Sigmoid colon (tissue), 7 donors: ENCODE data around the gene R3HDM2. TPM values are rescaled to one million over a fixed set of nuclear protein-coding genes. Genes with fewer than 3 reads are reported as not detected.
"Not testable (repeated sequence)": the region's sequence is repeated elsewhere in the genome, so short reads cannot be mapped to it uniquely, and the experiment has no call there.

Experiments
- DNase-seq: peaks from one replicate; pipeline ENCODE4 v3.0.0-alpha.2; 2019
- H3K27ac ChIP-seq, 4 donors: fragments of 200-600 bp; sonication (generic); one replicate each; pipeline ENCODE4 v1.5.1; 2016 to 2019; ENCODE audit warnings: mild to moderate bottlenecking in 1 of 4
- H3K27me3 ChIP-seq, 3 donors: fragments of 200-600 bp; sonication (generic); one replicate each; pipeline ENCODE4 v1.5.1; 2019; ENCODE audit warnings: mild to moderate bottlenecking in 1 of 3
- H3K36me3 ChIP-seq, 4 donors: fragments of 200-600 bp; sonication (generic); one replicate each; pipeline ENCODE4 v1.5.1; 2016 to 2019
- H3K4me1 ChIP-seq, 4 donors: fragments of 200-600 bp; sonication (generic); one replicate each; pipeline ENCODE4 v1.5.1; 2017 to 2019
- H3K4me3 ChIP-seq, 4 donors: fragments of 200-600 bp; sonication (generic); one replicate each; pipeline ENCODE4 v1.5.1; 2017 to 2019; ENCODE audit warnings: mild to moderate bottlenecking in 2 of 4, moderate library complexity in 1 of 4
- H3K9me3 ChIP-seq, 4 donors: fragments of 200-600 bp in 3 of 4; sonication (generic) in 3 of 4; one replicate each; pipeline versions ENCODE4 v1.5.1 to v1.6.1; 2013 to 2019
- EP300 ChIP-seq, 4 donors: sonication (generic); formaldehyde crosslinking; IDR thresholded peaks; one replicate each; pipeline ENCODE4 v1.6.1; 2017; ENCODE audit warnings: antibody characterized with exemption in 4 of 4
- POLR2A ChIP-seq, 2 donors: fragments of 450-650 bp; IDR thresholded peaks; one replicate each; pipeline ENCODE4 v1.6.1; 2016; ENCODE audit warnings: antibody characterized with exemption in 2 of 2, mild to moderate bottlenecking in 2 of 2, moderate library complexity in 2 of 2
- POLR2AphosphoS5 ChIP-seq, 4 donors: sonication (generic); formaldehyde crosslinking; IDR thresholded peaks; one replicate each; pipeline ENCODE4 v1.6.1; 2017; ENCODE audit warnings: antibody characterized with exemption in 4 of 4
- WGBS, 2 donors: extraction: QIAGEN DNeasy Blood & Tissue Kit; methylation state at CpG; one replicate each; pipeline ENCODE4 v1.1.7; 2013; 5-methylcytosine and 5-hydroxymethylcytosine counted together
- intact Hi-C: fragments of 100-400 bp; cut with DNase I; formaldehyde crosslinking; loops from one replicate; pipeline ENCODE4 v1.15.1; 2023
- polyA plus RNA-seq, 3 donors: library from polyadenylated mRNA; stranded (reverse); fragments of 200-250 nt; gene quantifications; one replicate each; pipeline ENCODE4 v1.2.3, GENCODE V29; 2013
- total RNA-seq, 4 donors: library from RNA; depleted of rRNA; stranded (reverse); fragments of >200 nt; gene quantifications; one replicate each; pipeline ENCODE4 v1.1.0, GENCODE V29; 2016
- TF ChIP-seq, protein P1 (sequence below), 4 experiments: fragments of 450-650 bp in 3 of 4; fragments of 200-600 bp in 1 of 4; IDR thresholded peaks; one replicate each; pipeline ENCODE4 v1.5.1; 2016 to 2019; ENCODE audit warnings: antibody characterized with exemption in 4 of 4, mild to moderate bottlenecking in 3 of 4, moderate library complexity in 2 of 4
- donor health status: healthy with polysubstance abuse.
- donor health status: Bipolar disorder and iron deficiency.
- donor health status: healthy.

R3HDM2 gene
- total and polyA plus RNA-seq, 7 donors, result 10.9 to 37.7 (median 28.3) TPM

DNA sequence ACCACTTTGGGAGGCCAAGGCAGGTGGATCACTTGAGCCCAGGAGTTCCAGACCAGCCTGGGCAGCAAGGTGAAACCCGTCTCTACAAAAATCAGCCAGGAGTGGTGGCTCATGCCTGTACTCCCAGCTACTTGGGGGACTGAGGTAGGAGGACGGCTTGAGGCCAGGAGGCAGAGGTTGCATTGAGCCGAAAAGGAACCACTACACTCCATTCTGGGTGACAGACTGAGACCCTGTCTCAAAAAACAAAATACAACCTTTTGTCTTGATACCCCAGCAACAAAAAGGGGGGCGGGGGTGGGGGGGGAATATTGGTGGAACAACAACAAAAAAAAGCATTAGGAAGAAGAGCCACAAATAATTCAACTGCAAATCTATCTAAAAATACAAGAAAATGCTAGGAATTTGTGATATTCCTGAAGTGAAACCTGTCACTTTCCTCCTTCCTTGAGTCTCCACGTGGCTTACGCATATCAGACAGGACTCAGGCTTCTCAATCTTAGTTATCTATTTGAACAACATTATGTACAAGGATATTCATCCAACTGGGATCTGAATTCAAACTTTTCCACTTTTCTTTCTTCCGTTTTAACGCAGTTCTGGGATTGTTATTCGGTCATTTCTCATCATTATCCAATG is 1.3 kb downstream of the R3HDM2 start:
- Histone ChIP-seq H3K36me3 (peaks cover 0 to 7% (median 0%) of the 10 kb centered on the region in 4 donors), H3K27ac (peak overlapping the region; percentile 94 to 99 (median 97)), H3K9me3 (no peaks in the 10 kb centered on the region), H3K4me3 (peak overlapping the region; percentile 65 to 85 (median 84)), H3K27me3 (no peaks in the 10 kb centered on the region), H3K4me1 (peaks cover 0 to 18% (median 14%) of the 10 kb centered on the region in 4 donors)
- intact Hi-C loops, result loop anchor here (2.0 kb wide), 1 partner anchor 29 kb away; the partner anchor contains the start of gene GLI1
- TF ChIP-seq, protein P1, sequence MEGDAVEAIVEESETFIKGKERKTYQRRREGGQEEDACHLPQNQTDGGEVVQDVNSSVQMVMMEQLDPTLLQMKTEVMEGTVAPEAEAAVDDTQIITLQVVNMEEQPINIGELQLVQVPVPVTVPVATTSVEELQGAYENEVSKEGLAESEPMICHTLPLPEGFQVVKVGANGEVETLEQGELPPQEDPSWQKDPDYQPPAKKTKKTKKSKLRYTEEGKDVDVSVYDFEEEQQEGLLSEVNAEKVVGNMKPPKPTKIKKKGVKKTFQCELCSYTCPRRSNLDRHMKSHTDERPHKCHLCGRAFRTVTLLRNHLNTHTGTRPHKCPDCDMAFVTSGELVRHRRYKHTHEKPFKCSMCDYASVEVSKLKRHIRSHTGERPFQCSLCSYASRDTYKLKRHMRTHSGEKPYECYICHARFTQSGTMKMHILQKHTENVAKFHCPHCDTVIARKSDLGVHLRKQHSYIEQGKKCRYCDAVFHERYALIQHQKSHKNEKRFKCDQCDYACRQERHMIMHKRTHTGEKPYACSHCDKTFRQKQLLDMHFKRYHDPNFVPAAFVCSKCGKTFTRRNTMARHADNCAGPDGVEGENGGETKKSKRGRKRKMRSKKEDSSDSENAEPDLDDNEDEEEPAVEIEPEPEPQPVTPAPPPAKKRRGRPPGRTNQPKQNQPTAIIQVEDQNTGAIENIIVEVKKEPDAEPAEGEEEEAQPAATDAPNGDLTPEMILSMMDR (IDR thresholded peaks at IDR 0.05), result no peak
- TF ChIP-seq EP300 (IDR thresholded peaks at IDR 0.05) (no peak), POLR2AphosphoS5 (IDR thresholded peaks at IDR 0.05) (no peak), POLR2A (IDR thresholded peaks at IDR 0.05) (no peak)
- no peak for DNase-seq
- 22 to 37% methylated on average over 9 of the region's 9 CpGs for WGBS, 2 donors

DNA sequence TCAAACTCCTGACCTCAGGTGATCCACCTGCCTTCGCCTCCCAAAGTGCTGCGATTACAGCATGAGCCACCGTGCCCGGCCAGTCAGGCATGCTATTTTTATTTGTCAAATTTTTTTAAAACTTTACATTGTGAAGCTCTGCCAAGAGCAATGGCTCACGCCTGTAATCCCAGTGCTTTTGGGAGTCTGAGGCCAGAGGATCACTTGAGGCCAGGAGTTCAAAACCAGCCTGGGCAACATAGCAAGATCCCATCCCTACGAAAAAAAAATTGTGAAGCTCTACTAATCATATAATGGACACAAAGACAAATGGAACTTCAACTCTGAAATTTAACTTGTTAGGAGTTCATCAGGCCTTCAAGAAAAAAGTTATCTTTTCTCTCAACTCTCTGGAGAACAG is 1.9 kb downstream of the R3HDM2 start:
- Histone ChIP-seq H3K27me3 (no peaks in the 10 kb centered on the region), H3K27ac (peak overlapping the region; percentile 94 to 99 (median 97)), H3K4me1 (peaks cover 0 to 18% (median 14%) of the 10 kb centered on the region in 4 donors), H3K36me3 (peaks cover 0 to 7% (median 0%) of the 10 kb centered on the region in 4 donors), H3K4me3 (no peak overlapping the region), H3K9me3 (no peaks in the 10 kb centered on the region)
- WGBS, 2 donors, result 87 to 89% methylated on average over 6 of the region's 6 CpGs
- intact Hi-C loops, result no loop called here
- no peak for DNase-seq
- TF ChIP-seq EP300 (IDR thresholded peaks at IDR 0.05) (no peak), POLR2A (IDR thresholded peaks at IDR 0.05) (no peak), POLR2AphosphoS5 (IDR thresholded peaks at IDR 0.05) (no peak)
- TF ChIP-seq, protein P1 (IDR thresholded peaks at IDR 0.05), result no peak

- intact Hi-C loops, H3K36me3 ChIP-seq, H3K27me3 ChIP-seq, H3K9me3 ChIP-seq, H3K4me3 ChIP-seq, DNase-seq, H3K27ac ChIP-seq: not testable (repeated sequence)
- WGBS, 2 donors, result 96 to 97% methylated on average over 10 of the region's 10 CpGs
- H3K4me1 ChIP-seq, result peaks cover 0 to 18% (median 14%) of the 10 kb centered on the region in 4 donors
Observed at GRCh38 chr12:57426948-57427347, 3.9 kb downstream of the R3HDM2 start.

- Histone ChIP-seq H3K27me3 (no peaks in the 10 kb centered on the region), H3K4me1 (peaks cover 0 to 3% (median 0%) of the 10 kb centered on the region in 4 donors), H3K9me3 (no peaks in the 10 kb centered on the region), H3K36me3 (peaks cover 0 to 2% (median 0%) of the 10 kb centered on the region in 4 donors), H3K27ac (no peak overlapping the region), H3K4me3 (no peak overlapping the region)
- no peak for TF ChIP-seq POLR2AphosphoS5 (IDR thresholded peaks at IDR 0.05)
- TF ChIP-seq EP300 (IDR thresholded peaks at IDR 0.05), result no peak
- TF ChIP-seq, protein P1 (IDR thresholded peaks at IDR 0.05), result no peak
- DNase-seq, result no peak
- intact Hi-C loops, result no loop called here
- 94 to 96% methylated on average over 5 of the region's 5 CpGs for WGBS, 2 donors
Observed at GRCh38 chr12:57420482-57420881, 10.4 kb downstream of the R3HDM2 start.

- Histone ChIP-seq H3K36me3 (no peaks in the 10 kb centered on the region), H3K4me3 (no peak overlapping the region), H3K27me3 (no peaks in the 10 kb centered on the region), H3K9me3 (no peaks in the 10 kb centered on the region), H3K4me1 (peaks cover 0 to 3% (median 0%) of the 10 kb centered on the region in 4 donors), H3K27ac (no peak overlapping the region)
- DNase-seq, result no peak
- no peak for TF ChIP-seq POLR2A (IDR thresholded peaks at IDR 0.05)
- no peak for TF ChIP-seq POLR2AphosphoS5 (IDR thresholded peaks at IDR 0.05)
- intact Hi-C loops, result no loop called here
- WGBS, 2 donors, result 95 to 98% methylated on average over 2 of the region's 2 CpGs
Observed at GRCh38 chr12:57419495-57419894, 11.3 kb downstream of the R3HDM2 start.

DNA sequence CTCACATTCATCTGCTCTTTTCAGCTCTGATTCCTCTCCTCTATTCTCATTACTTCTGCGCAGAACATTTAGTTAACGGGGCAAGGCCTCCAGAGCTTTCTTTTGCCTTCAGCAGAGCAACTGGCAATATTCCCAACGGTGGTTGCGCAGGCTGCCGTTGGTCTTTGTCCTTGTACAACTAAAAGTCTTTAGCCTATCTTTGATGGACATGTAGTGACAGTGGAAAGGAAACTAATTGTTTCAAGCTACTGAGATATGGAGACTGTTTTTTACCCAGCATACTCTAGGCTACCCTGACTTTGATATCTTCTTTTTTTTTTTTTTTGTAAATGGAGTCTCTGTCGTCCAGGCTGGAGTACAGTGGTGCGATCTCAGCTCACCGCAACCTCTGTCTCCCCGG is 12.6 kb downstream of the R3HDM2 start:
- DNase-seq, result no peak
- intact Hi-C loops, result no loop called here
- Histone ChIP-seq H3K4me3 (no peak overlapping the region), H3K4me1 (peaks cover 0 to 3% (median 0%) of the 10 kb centered on the region in 4 donors), H3K36me3 (no peaks in the 10 kb centered on the region), H3K27me3 (no peaks in the 10 kb centered on the region), H3K27ac (no peak overlapping the region), H3K9me3 (no peaks in the 10 kb centered on the region)
- WGBS, 2 donors, result 93 to 94% methylated on average over 9 of the region's 9 CpGs
- TF ChIP-seq, protein P1 (IDR thresholded peaks at IDR 0.05), result no peak
- TF ChIP-seq POLR2A (IDR thresholded peaks at IDR 0.05), result no peak
- TF ChIP-seq EP300 (IDR thresholded peaks at IDR 0.05), result no peak
- no peak for TF ChIP-seq POLR2AphosphoS5 (IDR thresholded peaks at IDR 0.05)
